ENCODE results near the gene SSH2. TPM values are rescaled to one million over a fixed set of nuclear protein-coding genes. Genes with fewer than 3 reads are reported as not detected.

Gene SSH2
- total and polyA plus RNA-seq, 9 of the 15 experiments (the other 6 are each of a cell fraction or from before 2014, with no cell fraction given): 3.9 to 16.1 (median 10.2) TPM

DNA sequence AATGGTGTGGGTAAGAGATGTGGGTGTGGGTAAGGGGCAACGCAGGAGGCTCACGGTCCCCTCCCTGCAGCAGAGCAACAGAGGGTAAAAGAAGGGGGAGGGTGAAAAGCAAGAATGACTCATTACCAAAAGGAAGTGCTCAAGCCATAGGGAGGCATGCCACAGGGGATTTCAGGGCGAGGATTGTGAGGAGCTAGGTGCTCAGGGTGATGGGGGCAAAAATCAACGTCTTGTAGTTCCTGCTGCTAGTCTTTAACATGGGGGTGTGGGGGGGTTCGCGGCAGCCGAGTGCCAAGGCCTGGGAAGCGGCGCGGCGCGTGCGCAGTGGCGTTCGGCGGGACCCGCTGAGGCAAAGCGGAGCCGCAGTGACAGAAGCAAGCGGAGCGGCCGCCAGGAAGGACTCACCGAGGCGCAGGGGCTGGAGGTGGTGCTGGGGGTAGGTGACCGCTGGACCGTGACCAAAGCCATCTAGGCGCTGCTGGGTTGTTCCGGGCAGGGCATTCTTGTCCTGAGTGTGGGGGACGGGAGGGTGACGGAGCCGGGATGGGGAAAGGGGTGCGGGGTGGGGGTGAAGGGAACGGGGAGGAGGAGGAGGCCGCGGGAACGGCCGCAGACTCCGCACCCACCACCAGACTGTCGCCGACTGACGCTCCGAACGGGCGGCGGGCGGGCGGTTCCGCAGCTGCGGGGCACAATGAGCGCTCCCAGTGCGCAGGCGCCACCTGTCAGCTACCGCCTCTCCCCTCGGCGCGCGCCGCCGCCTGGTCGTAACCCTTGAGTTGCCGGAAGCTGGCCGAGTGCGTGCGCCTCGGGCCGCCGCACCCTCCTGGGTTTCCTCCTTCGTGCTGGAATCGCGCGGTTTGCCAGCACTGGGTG lies at the start of gene SSH2 (continued):
- TF ChIP-seq, protein P1, sequence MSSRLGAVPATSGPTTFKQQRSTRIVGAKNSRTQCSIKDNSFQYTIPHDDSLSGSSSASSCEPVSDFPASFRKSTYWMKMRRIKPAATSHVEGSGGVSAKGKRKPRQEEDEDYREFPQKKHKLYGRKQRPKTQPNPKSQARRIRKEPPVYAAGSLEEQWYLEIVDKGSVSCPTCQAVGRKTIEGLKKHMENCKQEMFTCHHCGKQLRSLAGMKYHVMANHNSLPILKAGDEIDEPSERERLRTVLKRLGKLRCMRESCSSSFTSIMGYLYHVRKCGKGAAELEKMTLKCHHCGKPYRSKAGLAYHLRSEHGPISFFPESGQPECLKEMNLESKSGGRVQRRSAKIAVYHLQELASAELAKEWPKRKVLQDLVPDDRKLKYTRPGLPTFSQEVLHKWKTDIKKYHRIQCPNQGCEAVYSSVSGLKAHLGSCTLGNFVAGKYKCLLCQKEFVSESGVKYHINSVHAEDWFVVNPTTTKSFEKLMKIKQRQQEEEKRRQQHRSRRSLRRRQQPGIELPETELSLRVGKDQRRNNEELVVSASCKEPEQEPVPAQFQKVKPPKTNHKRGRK (tag; IDR thresholded peaks at IDR 0.05): no peak
- TF ChIP-seq SRSF3 (IDR thresholded peaks at IDR 0.05; ENCODE audit: insufficient read depth, low read length) (no peak), DACH1 (IDR thresholded peaks at IDR 0.05; ENCODE audit: partially characterized antibody) (peak; percentile 14), KAT2B (IDR thresholded peaks at IDR 0.05; ENCODE audit: low read depth, low read length) (no peak), MBD2 (IDR thresholded peaks at IDR 0.05; ENCODE audit: borderline replicate concordance, low read depth) (no peak; the same call in 1 of the 2 replicates), GTF2E2 (tag; IDR thresholded peaks at IDR 0.05) (no peak), BRD9 (IDR thresholded peaks at IDR 0.05; ENCODE audit: low read depth, partially characterized antibody) (peak; percentile 41), U2AF1 (optimal IDR thresholded peaks at IDR 0.05; ENCODE audit: low read depth, low read length) (peak; percentile 40), RFX1 (IDR thresholded peaks at IDR 0.05) (no peak), FOSL1 (tag; conservative IDR thresholded peaks at IDR 0.05) (peak; percentile 79), ETV6 (IDR thresholded peaks at IDR 0.05; ENCODE audit: borderline replicate concordance in 1 of 2, low read depth in 2 of 2, low read length in 1 of 2) (no peak), ETV6 (CRISPR knock-in tag; IDR thresholded peaks at IDR 0.05; ENCODE audit: borderline replicate concordance) (no peak), CBX3 (IDR thresholded peaks at IDR 0.05; ENCODE audit: borderline replicate concordance in 1 of 2, low read length in 2 of 2) (no peak; a peak in 1 of 3 replicates), ZNF408 (CRISPR knock-in tag; IDR thresholded peaks at IDR 0.05; ENCODE audit: low read depth) (no peak), KLF10 (CRISPR knock-in tag; IDR thresholded peaks at IDR 0.05) (no peak), ZBTB8A (IDR thresholded peaks at IDR 0.05; ENCODE audit: partially characterized antibody) (no peak), RBM34 (IDR thresholded peaks at IDR 0.05; ENCODE audit: borderline replicate concordance, insufficient read depth, low read length) (no peak), ZNF311 (CRISPR knock-in tag; IDR thresholded peaks at IDR 0.05) (no peak), KLF13 (tag; IDR thresholded peaks at IDR 0.05; ENCODE audit: borderline replicate concordance, low read depth) (no peak)
- TF ChIP-seq, protein P2, sequence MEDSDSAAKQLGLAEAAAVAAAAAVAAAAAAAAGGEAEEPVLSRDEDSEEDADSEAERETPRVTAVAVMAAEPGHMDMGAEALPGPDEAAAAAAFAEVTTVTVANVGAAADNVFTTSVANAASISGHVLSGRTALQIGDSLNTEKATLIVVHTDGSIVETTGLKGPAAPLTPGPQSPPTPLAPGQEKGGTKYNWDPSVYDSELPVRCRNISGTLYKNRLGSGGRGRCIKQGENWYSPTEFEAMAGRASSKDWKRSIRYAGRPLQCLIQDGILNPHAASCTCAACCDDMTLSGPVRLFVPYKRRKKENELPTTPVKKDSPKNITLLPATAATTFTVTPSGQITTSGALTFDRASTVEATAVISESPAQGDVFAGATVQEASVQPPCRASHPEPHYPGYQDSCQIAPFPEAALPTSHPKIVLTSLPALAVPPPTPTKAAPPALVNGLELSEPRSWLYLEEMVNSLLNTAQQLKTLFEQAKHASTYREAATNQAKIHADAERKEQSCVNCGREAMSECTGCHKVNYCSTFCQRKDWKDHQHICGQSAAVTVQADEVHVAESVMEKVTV (CRISPR knock-in tag; IDR thresholded peaks at IDR 0.05): no peak
- TF ChIP-seq, protein P3, sequence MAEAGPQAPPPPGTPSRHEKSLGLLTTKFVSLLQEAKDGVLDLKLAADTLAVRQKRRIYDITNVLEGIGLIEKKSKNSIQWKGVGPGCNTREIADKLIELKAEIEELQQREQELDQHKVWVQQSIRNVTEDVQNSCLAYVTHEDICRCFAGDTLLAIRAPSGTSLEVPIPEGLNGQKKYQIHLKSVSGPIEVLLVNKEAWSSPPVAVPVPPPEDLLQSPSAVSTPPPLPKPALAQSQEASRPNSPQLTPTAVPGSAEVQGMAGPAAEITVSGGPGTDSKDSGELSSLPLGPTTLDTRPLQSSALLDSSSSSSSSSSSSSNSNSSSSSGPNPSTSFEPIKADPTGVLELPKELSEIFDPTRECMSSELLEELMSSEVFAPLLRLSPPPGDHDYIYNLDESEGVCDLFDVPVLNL (CRISPR knock-in tag; IDR thresholded peaks at IDR 0.05; ENCODE audit: low read depth): no peak
- TF ChIP-seq, protein P4, sequence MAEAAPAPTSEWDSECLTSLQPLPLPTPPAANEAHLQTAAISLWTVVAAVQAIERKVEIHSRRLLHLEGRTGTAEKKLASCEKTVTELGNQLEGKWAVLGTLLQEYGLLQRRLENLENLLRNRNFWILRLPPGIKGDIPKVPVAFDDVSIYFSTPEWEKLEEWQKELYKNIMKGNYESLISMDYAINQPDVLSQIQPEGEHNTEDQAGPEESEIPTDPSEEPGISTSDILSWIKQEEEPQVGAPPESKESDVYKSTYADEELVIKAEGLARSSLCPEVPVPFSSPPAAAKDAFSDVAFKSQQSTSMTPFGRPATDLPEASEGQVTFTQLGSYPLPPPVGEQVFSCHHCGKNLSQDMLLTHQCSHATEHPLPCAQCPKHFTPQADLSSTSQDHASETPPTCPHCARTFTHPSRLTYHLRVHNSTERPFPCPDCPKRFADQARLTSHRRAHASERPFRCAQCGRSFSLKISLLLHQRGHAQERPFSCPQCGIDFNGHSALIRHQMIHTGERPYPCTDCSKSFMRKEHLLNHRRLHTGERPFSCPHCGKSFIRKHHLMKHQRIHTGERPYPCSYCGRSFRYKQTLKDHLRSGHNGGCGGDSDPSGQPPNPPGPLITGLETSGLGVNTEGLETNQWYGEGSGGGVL (CRISPR knock-in tag; IDR thresholded peaks at IDR 0.05): no peak
